HG02852 (cell line): Measurements from ENCODE around the gene RPUSD2.

Experiments
- ATAC-seq: cut with Tn5 transposase; IDR thresholded peaks from one replicate; pipeline ENCODE4 v1.9.1; 2021; ENCODE audit warnings: mild to moderate bottlenecking, moderate library complexity; ENCODE audit not compliant: unreplicated experiment

RPUSD2 gene

GRCh38 chr15:40618906-40619305 lies 49.8 kb downstream of the RPUSD2 start:
- no peak for ATAC-seq

- no peak for ATAC-seq
Observed at GRCh38 chr15:40623361-40623760, 54.3 kb downstream of the RPUSD2 start.
